Cardiac muscle cell (in vitro differentiated cells and primary cell): ENCODE data around the gene MMP24OS. TPM values are rescaled to one million over a fixed set of nuclear protein-coding genes. Genes with fewer than 3 reads are reported as not detected.
A peak's percentile ranks its signal among the peaks of the same experiment; 100 is the strongest.

ENCODE experiments used
- DNase-seq, 2 donors: peaks; one replicate each; pipeline versions ENCODE4 v3.0.0 to v3.0.0-alpha.2; 2010 to 2017; ENCODE audit warnings: low read depth in 1 of 2, low spot score in 1 of 2
- H3K27ac ChIP-seq: fragments of 200-600 bp; sonication (generic); 2 replicates; pipeline ENCODE4 v1.5.1; 2016
- H3K27me3 ChIP-seq: fragments of 200-600 bp; sonication (generic); 2 replicates; pipeline ENCODE4 v1.6.0; 2016; ENCODE audit warnings: control low read depth
- H3K36me3 ChIP-seq: fragments of 200-600 bp; sonication (generic); 2 replicates; pipeline ENCODE4 v1.5.1; 2016; ENCODE audit warnings: control low read depth
- H3K4me1 ChIP-seq: fragments of 200-600 bp; sonication (generic); 2 replicates; pipeline ENCODE4 v1.8.1; 2017; ENCODE audit warnings: low read depth, mild to moderate bottlenecking, mixed run types
- H3K4me3 ChIP-seq: fragments of 200-600 bp; sonication (generic); 2 replicates; pipeline ENCODE4 v1.5.1; 2016; ENCODE audit warnings: mild to moderate bottlenecking
- H3K9me3 ChIP-seq: fragments of 200-600 bp; sonication (generic); 2 replicates; pipeline ENCODE4 v1.5.1; 2017; ENCODE audit warnings: low read depth, mild to moderate bottlenecking, control low read depth
- polyA plus RNA-seq: library from polyadenylated mRNA; unstranded; fragments of >200 nt; fragmentation: Nextera tagmentation; extraction: Ambion mirVana; gene quantifications from 2 replicates; pipeline ENCODE4 v1.2.1, GENCODE V29; 2016
- total RNA-seq: library from RNA; depleted of rRNA; stranded (reverse); fragments of >200 nt; gene quantifications from 2 replicates; pipeline ENCODE4 v1.2.3, GENCODE V29; 2016
- TF ChIP-seq, protein P1 (sequence below): IDR thresholded peaks from 2 replicates; pipeline ENCODE4 v1.5.1; 2012; ENCODE audit warnings: low read depth, mild to moderate bottlenecking, low read length

The MMP24OS gene
- total and polyA plus RNA-seq, 2 experiments from 2014 or later = 29.4 to 61.4 TPM

DNA sequence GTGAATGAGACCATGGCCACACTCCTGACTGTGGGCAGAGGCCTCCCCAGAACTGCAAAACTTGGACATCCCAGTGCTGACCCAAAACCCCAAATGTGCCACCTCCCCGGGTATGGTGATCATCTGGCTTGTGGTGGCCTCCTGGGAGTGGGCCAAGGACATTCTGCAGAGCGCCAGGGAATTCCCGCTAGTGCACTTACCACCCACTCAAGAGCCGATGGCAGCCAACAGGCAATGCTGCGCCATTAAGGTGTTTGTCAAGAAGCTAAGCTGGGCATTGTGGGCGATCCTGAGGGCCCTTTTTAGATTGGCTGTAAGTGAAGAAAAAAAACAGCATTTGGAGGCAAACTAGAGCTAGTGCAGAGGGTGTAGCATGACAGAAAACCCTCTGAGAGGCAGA lies 42.0 kb downstream of the MMP24OS start:
- H3K36me3 ChIP-seq = no peaks in the 10 kb centered on the region
- no peaks in the 10 kb centered on the region for H3K9me3 ChIP-seq
- H3K4me1 ChIP-seq = peaks cover 30% of the 10 kb centered on the region
- TF ChIP-seq, protein P1, sequence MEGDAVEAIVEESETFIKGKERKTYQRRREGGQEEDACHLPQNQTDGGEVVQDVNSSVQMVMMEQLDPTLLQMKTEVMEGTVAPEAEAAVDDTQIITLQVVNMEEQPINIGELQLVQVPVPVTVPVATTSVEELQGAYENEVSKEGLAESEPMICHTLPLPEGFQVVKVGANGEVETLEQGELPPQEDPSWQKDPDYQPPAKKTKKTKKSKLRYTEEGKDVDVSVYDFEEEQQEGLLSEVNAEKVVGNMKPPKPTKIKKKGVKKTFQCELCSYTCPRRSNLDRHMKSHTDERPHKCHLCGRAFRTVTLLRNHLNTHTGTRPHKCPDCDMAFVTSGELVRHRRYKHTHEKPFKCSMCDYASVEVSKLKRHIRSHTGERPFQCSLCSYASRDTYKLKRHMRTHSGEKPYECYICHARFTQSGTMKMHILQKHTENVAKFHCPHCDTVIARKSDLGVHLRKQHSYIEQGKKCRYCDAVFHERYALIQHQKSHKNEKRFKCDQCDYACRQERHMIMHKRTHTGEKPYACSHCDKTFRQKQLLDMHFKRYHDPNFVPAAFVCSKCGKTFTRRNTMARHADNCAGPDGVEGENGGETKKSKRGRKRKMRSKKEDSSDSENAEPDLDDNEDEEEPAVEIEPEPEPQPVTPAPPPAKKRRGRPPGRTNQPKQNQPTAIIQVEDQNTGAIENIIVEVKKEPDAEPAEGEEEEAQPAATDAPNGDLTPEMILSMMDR = no peak
- H3K4me3 ChIP-seq = no peak overlapping the region
- H3K27ac ChIP-seq = no peak overlapping the region
- no peak for DNase-seq
- H3K27me3 ChIP-seq = no peaks in the 10 kb centered on the region

DNA sequence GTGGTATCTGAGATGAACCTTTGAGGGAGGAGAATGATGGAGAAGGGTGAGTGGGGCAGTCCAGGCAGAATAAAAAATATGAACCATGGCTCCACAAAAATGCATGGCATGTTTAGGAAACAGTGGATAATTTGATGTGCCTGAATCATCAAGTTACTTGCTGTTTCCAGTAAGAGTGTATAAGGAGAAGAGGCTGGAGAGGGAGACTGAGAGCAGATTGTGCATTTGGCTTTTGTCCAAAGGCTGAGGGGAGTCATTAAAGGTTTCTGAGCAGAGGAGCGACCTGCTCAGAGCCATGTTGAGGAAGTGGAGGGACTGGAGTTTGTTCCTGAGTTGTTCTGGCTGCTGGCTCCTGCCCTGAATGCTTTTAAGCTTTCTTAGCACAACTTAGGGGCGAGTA lies 45.3 kb downstream of the MMP24OS start:
- Histone ChIP-seq H3K9me3 (no peaks in the 10 kb centered on the region), H3K36me3 (no peaks in the 10 kb centered on the region), H3K4me3 (no peak overlapping the region), H3K27ac (no peak overlapping the region), H3K4me1 (no peaks in the 10 kb centered on the region), H3K27me3 (peaks cover 7% of the 10 kb centered on the region)
- DNase-seq = peak; percentile 23 to 51
- TF ChIP-seq, protein P1 = no peak

DNA sequence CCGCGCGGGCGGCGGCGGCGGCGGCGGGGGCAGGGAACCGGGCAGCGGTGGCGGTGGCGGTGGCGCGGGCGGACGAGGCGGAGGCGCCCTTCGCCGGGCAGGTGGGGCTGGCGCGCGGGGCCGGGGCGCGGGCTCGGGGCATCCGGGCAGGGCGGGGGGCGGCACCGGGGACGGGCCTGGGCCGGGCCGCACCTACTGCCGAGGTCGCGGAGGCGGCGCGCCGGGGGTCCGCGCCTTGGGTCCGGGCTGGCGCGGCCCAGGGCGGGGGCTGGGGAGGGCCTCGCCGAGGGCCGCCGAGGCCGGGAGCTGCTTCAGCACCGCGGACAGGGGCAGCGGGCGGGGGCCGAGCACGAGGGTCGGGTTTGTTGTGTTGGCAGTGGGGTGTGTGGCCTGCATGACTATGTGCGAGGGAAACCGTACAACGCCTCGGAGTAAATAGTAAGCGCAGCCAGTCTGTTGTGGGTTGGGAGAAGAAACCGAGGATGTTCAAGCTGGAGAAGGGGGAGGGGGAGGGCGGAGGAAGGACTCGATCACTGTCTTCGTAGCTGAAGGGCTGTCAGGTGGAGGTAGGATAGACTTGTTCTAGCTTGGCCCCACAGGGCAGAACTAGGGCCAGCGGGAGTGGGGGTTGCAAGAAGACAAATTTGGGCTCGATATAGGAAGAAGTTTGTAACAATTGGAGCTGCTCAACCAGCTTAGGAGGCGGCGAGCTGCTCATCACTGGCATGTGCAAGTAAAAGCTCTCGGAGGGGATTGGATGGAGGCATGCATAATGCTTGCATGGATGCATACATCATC lies 50.8 kb downstream of the MMP24OS start:
- H3K27ac ChIP-seq = no peak overlapping the region
- TF ChIP-seq, protein P1 = no peak
- DNase-seq = peak; percentile 62 to 89
- H3K9me3 ChIP-seq = no peaks in the 10 kb centered on the region
- peaks cover 36% of the 10 kb centered on the region for H3K27me3 ChIP-seq
- no peaks in the 10 kb centered on the region for H3K36me3 ChIP-seq
- H3K4me3 ChIP-seq = no peak overlapping the region
- no peaks in the 10 kb centered on the region for H3K4me1 ChIP-seq

Other genes with a start within 250 kb of the MMP24OS start
- 113 and 120 TPM in 2 replicates for gene TRPC4AP, start 185.3 kb downstream of the MMP24OS start, total RNA-seq
- gene TRPC4AP, start 185.3 kb downstream of the MMP24OS start, polyA plus RNA-seq = 123 and 131 TPM in 2 replicates
- 40.1 and 42.1 TPM in 2 replicates for gene EDEM2, start 130.8 kb downstream of the MMP24OS start, total RNA-seq
- gene EDEM2, start 130.8 kb downstream of the MMP24OS start, polyA plus RNA-seq = 57.5 and 66.2 TPM in 2 replicates
- 8.2 and 11.6 TPM in 2 replicates for gene PROCR, start 106.0 kb downstream of the MMP24OS start, total RNA-seq
- gene PROCR, start 106.0 kb downstream of the MMP24OS start, polyA plus RNA-seq = 12.5 and 13.7 TPM in 2 replicates
- gene MMP24, start 51.4 kb downstream of the MMP24OS start, total RNA-seq = 8.7 and 8.9 TPM in 2 replicates
- gene MMP24, start 51.4 kb downstream of the MMP24OS start, polyA plus RNA-seq = 3.4 and 5.9 TPM in 2 replicates
- 80.4 and 129 TPM in 2 replicates for gene EIF6, start 6.7 kb upstream of the MMP24OS start, total RNA-seq
- 186 and 203 TPM in 2 replicates for gene EIF6, start 6.7 kb upstream of the MMP24OS start, polyA plus RNA-seq
- gene FAM83C, start 14.3 kb upstream of the MMP24OS start, total RNA-seq = 0.49 TPM in 1 of 2 replicates, not detected in the other
- not detected in 2 replicates for gene FAM83C, start 14.3 kb upstream of the MMP24OS start, polyA plus RNA-seq
- gene UQCC1, start 133.9 kb upstream of the MMP24OS start, total RNA-seq = 65.6 and 74.4 TPM in 2 replicates
- 96.9 and 101 TPM in 2 replicates for gene UQCC1, start 133.9 kb upstream of the MMP24OS start, polyA plus RNA-seq
- 0.78 and 1.0 TPM in 2 replicates for gene GDF5, start 160.1 kb upstream of the MMP24OS start, total RNA-seq
- gene GDF5, start 160.1 kb upstream of the MMP24OS start, polyA plus RNA-seq = 0.91 and 1.2 TPM in 2 replicates
- gene CEP250, start 177.5 kb upstream of the MMP24OS start, total RNA-seq = 32.3 and 61.5 TPM in 2 replicates
- 39.1 and 49.1 TPM in 2 replicates for gene CEP250, start 177.5 kb upstream of the MMP24OS start, polyA plus RNA-seq